Stimulated activated naive CD4-positive, alpha-beta T cell (primary cell): ENCODE results near the gene TMEM11.

Experiments used
- DNase-seq, 6 experiments: peaks; one replicate each; lab custom pipeline; 2025; lab: John Stamatoyannopoulos, UW

TMEM11 gene

DNA sequence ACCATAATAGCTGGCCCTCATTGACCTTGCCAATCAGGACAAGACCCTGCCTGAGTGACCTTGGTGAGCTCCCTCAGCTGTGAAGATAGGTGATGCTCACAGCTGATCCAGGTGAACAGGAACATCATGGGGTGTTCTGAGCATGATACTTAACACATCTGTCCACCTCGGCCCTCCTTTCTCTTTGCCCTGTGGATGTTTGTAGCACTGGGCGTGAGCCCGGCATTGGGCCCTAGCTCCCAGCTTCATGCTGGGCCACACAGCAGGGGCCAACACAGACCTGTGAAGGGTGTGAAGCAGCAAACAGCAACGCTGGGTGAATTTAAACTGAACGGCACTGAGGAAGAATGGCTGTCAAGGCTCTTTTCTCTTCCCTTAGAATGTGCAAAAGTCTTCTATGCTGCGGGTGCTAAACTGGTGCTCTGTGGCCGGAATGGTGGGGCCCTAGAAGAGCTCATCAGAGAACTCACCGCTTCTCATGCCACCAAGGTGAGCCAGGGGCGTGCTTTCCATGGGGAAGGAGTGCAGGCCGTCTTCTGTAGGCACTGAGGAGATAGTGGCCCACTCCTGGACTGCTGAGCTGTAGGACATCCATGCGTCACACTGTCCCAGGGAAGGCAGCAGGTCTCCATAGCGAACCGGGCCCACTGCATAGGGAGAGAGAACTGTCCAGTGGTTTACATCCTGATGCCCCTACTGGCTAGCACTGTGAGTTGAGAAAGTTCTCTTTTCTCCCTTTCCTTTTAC lies 35.9 kb downstream of the TMEM11 start:
- no peak for DNase-seq

DNA sequence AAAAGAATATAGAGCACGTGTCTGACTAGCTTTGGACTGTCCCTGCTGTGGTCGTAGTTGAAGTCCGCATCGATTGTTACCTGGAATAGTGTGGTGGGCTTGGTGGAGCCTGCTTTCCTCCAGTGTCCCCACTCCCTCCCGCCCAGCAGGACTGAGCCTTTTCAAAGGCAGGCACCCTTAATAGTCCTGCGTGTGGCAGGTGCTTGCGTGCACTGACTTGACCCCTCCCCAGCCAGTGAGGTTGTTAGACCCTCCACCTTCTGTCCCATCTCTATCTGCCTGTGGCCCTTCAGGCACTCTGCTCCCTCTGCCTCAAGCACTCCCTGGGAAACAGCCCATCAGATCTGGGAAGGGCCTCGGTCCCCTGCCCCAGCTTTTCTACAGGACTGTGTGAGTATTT lies 36.6 kb downstream of the TMEM11 start:
- no peak for DNase-seq

- DNase-seq: no peak
These were observed 37.1 kb downstream of the TMEM11 start for GRCh38 chr17:21176773-21177395.

DNA sequence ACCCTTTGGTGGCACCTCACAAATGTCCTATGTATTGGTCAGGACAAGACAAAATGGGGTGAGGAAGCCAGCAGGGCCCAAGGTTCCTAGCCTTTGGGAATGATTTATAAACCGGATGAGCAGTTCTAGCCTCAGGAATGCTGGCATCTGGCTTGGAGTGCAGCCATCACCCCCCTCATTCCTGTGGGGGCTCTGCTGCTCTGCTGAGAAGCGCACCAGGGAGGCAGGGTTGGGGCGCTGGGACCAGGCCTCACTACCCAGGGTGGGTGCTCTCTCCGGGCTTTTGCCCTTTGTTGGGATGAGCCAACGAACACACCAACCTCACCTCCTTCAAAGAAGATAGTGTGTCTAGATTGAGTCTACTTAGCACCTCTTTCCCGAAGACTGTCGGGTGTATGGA lies 39.2 kb downstream of the TMEM11 start:
- DNase-seq: no peak

DNA sequence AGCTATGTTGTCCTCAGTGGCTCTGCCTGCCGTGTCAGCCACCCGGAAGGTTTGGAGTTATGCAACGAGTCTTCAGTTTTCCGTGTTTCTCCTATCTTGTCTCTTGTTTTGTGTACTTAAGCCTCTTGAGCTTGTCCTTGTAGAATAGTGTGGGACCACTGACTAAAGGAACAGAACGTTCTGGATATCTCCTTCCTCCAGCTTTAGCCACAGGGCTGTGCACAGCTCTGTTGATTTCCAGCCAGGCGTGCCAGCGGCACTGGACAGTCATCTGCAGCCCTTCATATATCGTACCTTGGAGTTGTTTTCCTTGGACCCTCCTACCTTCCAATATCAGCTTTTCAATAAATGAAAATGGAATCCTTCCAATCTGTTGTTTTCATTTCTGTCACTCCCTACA lies 39.8 kb downstream of the TMEM11 start:
- no peak for DNase-seq

DNA sequence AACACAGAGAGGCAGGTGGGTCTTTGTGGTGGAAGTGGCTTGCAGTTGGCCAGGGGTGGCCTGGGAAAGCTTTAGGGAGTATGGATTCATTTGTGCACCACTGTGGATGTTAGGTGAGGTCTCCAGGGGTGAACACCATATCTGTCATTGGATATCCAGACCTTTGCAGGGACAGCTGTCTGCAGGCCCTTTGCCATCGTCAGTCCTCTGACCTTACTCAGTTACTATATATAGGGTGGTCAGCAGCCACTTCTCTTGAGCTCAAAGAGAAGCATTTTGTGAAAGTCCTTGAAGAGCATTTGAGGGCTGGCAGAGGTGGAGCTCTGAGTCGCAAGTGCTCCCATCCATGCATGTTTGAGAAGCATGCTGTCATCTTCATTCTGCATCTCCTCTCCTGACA lies 40.4 kb downstream of the TMEM11 start:
- DNase-seq: no peak

GRCh38 chr17:21172846-21173245 lies 41.1 kb downstream of the TMEM11 start:
- no peak for DNase-seq

GRCh38 chr17:21171970-21172510 lies 41.9 kb downstream of the TMEM11 start:
- DNase-seq: no peak

- no peak for DNase-seq
These were observed 42.5 kb downstream of the TMEM11 start for GRCh38 chr17:21171309-21171922.

- no peak for DNase-seq
These were observed 43.2 kb downstream of the TMEM11 start for GRCh38 chr17:21170809-21171208.

- no peak for DNase-seq
These were observed 44.5 kb downstream of the TMEM11 start for GRCh38 chr17:21169496-21169895.

- DNase-seq: no peak
These were observed 45.5 kb downstream of the TMEM11 start for GRCh38 chr17:21168555-21168865.

DNA sequence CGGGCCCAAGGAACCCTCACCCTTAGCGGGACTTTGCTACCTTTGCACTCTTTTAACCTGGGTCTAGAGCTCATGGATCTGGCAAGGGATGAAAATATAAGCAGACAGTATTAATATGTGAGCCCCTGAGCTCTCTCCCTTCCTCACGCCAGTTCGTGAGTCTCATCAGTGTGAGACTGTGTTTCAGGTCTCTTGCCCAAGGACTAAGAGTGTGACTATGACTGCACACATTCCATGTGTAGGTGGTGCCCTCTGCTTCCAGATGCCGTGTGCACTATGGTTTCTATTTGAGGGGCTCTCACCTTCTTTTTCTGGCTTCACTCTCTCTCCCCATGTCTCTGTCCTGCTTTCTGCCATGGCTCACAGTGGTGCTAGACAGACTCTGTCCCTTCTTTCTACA lies 46.7 kb downstream of the TMEM11 start:
- no peak for DNase-seq

DNA sequence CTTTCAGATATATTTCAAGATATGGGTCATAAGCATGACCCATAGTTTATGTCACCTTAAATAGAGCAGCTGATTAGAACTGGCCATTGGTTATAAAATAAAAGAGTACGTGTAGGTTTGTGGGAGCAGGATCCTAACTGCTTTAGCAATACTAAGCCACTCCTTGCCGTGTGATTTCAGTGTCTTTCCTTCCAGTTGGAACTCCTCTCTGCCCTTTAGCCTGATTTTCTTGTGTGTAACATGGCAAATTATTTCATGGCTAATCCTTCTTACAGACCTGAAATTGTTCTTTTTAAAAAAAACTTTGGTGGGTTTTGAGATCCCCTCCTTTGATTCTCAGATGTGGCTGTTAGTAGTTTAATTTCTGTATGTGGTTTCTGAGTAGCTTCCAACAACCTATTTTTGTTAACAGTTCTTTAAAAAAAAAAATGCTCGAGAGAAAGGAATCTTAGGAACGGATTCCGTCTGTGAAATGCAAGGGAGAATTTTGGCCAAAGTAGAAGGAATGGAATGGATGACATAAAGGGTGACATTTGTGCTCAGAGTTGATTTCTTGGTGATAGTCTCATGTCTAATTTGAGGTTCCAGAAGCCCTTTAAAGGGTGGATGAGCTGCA lies 47.3 kb downstream of the TMEM11 start:
- DNase-seq: no peak

DNA sequence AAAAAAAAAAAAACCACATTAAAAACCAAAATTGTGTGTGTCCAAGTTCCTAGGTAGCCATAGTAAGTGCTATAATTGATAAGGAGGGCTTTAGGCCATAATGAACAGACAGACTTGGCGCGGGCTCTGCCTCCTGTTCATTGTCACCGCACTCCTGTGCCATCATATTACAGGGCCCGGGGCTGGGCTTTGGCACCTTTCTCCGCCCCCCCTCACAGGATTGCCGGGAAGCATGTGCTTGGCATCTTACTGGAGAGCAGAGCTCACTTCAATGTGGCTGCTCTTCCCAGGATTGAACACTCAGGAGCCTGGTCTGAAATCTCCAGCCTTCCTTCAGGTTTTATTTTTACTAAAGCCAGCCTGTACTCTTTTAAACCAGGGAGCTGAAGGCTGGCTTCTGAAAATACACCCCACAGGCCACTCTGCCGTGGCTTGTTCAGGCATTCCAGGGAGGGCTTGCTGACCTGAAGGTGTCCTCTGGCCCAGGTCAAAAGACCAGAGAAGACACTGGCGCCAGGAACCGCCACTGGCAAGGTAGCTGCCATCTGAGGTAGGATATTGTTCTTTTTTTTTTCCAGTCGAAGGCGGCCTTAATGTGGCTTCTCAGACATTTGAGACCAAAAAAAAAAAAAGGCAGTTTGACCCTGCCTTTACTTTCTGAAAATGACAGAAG lies 47.9 kb downstream of the TMEM11 start:
- no peak for DNase-seq

DNA sequence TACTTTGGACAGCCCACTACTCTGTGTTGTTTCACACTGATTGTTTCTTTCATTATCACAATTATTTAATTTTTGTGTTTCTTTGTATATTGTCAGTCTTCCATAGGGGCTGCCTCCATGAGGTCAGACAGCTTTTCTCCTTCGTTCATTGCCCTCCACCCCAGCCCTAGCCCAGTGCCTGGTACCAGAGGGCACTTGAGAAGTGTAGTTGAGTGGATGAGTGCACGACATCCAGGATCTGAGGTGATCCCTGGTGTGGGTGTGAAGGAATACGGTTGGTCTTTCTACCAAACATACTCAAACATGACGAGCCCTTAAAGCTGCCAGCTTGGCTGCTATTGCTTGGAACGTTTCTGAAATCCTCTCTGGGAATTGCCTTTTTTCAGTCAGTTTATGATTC lies 49.3 kb downstream of the TMEM11 start:
- DNase-seq: no peak

DNA sequence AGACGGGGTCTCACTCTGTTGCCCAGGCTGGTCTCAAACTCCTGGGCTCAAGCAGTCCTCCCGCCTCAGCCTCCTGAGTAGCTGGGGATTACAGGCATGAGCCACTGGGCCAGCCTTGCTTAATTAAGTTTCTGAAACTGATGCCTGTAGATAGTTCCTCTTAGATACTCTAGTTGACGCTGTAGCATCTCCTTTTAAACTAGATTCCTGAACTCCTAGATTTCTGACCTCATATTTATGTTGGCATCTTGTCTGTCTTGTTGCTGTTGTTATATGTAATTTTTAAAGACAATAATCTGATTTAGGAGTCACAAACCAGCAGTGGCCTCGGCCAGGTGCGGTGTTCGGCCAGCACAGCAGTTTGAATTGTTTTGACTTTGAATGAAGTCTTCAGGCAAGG lies 49.7 kb downstream of the TMEM11 start:
- no peak for DNase-seq

DNA sequence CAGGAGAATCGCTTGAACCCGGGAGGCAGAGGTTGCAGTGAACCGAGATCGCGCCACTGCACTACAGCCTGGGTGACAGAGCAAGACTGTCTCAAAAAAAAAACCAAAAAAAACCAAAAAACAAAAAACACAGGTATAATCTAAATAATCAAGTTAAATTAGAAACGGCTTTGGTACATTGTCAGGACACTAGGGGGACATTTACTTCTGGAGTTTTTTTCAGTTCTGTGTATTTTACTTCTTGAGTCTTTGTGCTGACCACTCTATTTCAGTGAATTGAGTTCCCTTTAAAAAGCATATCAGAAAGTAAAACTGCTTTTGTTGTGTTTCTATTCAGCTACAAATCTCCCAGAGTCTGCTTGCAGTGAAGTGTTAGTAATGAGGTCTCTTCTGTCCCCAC lies 50.9 kb downstream of the TMEM11 start:
- DNase-seq: no peak

GRCh38 chr17:21162394-21162775 lies 51.6 kb downstream of the TMEM11 start:
- no peak for DNase-seq

- no peak for DNase-seq
These were observed 52.2 kb downstream of the TMEM11 start for GRCh38 chr17:21161498-21162393.

DNA sequence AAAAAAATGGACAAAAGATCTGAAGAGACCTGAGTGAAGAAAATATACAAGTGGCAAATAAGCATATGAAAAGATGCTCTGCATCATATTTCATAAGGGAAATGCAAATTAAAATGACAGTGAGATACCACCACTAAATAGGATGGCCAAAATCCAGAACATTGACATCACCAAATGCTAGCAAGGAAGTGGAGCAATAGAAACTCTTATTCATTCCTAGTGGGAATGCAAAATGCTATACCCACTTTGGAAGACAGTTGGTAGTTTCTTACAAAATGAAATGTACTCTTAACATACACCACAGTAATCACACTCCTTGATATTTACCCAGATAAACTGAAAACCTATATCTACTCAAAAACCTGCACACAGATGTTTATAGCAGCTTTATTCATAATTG lies 53.6 kb downstream of the TMEM11 start:
- DNase-seq: no peak
